IPS-NIHi7 (cell line): ENCODE measurements around the gene B4GALT5.
"Not testable (repeated sequence)": the region's sequence is repeated elsewhere in the genome, so short reads cannot be mapped to it uniquely, and the experiment has no call there.

Experiments
- DNase-seq: peaks from one replicate; pipeline ENCODE4 v3.0.0; 2012; ENCODE audit warnings: mixed read lengths; ENCODE audit errors: extremely low spot score

The B4GALT5 gene

GRCh38 chr20:49713753-49714712, at the start of gene B4GALT5:
Gene B4GALT5, minus strand, starts transcription at chr20:49713878. Its CDS starts 188 bp downstream, at chr20:49713690.
- peak; percentile 93 for DNase-seq

- peak; percentile 31 for DNase-seq
These were observed 49.5 kb upstream of the B4GALT5 start for GRCh38 chr20:49762940-49763766.

- not testable (repeated sequence) for DNase-seq
These were observed 48.2 kb upstream of the B4GALT5 start for GRCh38 chr20:49761888-49762287.

- DNase-seq = no peak
These were observed 45.7 kb upstream of the B4GALT5 start for GRCh38 chr20:49759266-49759950.

- DNase-seq = peak; percentile 43
These were observed 45.1 kb upstream of the B4GALT5 start for GRCh38 chr20:49758781-49759180.

- DNase-seq = no peak
These were observed 43.9 kb upstream of the B4GALT5 start for GRCh38 chr20:49757597-49757996.

- no peak for DNase-seq
These were observed 42.6 kb upstream of the B4GALT5 start for GRCh38 chr20:49756241-49756640.

- no peak for DNase-seq
These were observed 40.9 kb upstream of the B4GALT5 start for GRCh38 chr20:49754596-49754995.

- DNase-seq = no peak
These were observed 39.5 kb upstream of the B4GALT5 start for GRCh38 chr20:49753133-49753532.

- DNase-seq = no peak
These were observed 38.7 kb upstream of the B4GALT5 start for GRCh38 chr20:49752201-49752903.

- DNase-seq = no peak
These were observed 37.7 kb upstream of the B4GALT5 start for GRCh38 chr20:49751397-49751736.

GRCh38 chr20:49750611-49751396, 37.1 kb upstream of the B4GALT5 start:
- no peak for DNase-seq

GRCh38 chr20:49749625-49750024, 35.9 kb upstream of the B4GALT5 start:
- no peak for DNase-seq

GRCh38 chr20:49748525-49748838, 34.8 kb upstream of the B4GALT5 start:
- DNase-seq = no peak

GRCh38 chr20:49747707-49748524, 34.2 kb upstream of the B4GALT5 start:
- DNase-seq = no peak

GRCh38 chr20:49742948-49743347, 29.3 kb upstream of the B4GALT5 start:
- peak; percentile 19 for DNase-seq

- no peak for DNase-seq
These were observed 28.3 kb upstream of the B4GALT5 start for GRCh38 chr20:49741977-49742376.

- DNase-seq = no peak
These were observed 27.1 kb upstream of the B4GALT5 start for GRCh38 chr20:49740807-49741206.

GRCh38 chr20:49739042-49739441, 25.4 kb upstream of the B4GALT5 start:
- DNase-seq = no peak

GRCh38 chr20:49737260-49737659, 23.6 kb upstream of the B4GALT5 start:
- DNase-seq = no peak
